IPS-18a (cell line): Measurements from ENCODE around the gene MSLN.
"Not testable (repeated sequence)": the region's sequence is repeated elsewhere in the genome, so short reads cannot be mapped to it uniquely, and the experiment has no call there.

Experiments used
- H3K27ac ChIP-seq: one replicate; pipeline ENCODE4 v1.5.1; 2013; ENCODE audit warnings: low read length
- H3K27me3 ChIP-seq: one replicate; pipeline ENCODE4 v1.6.1; 2013; ENCODE audit warnings: mild to moderate bottlenecking, low read length; ENCODE audit not compliant: control insufficient read depth, insufficient read depth
- H3K36me3 ChIP-seq: one replicate; pipeline ENCODE4 v1.6.1; 2013; ENCODE audit warnings: low read depth, low read length; ENCODE audit not compliant: control insufficient read depth
- H3K4me1 ChIP-seq: one replicate; pipeline ENCODE4 v1.6.1; 2013; ENCODE audit warnings: low read depth, low read length; ENCODE audit not compliant: control insufficient read depth
- H3K4me3 ChIP-seq: one replicate; pipeline ENCODE4 v1.5.1; 2013; ENCODE audit warnings: low read length
- H3K9ac ChIP-seq: one replicate; pipeline ENCODE4 v1.6.1; 2013; ENCODE audit warnings: mild to moderate bottlenecking, low read length, moderate library complexity
- H3K9me3 ChIP-seq: one replicate; pipeline ENCODE4 v1.6.1; 2013; ENCODE audit warnings: low read depth, low read length; ENCODE audit not compliant: control insufficient read depth

The MSLN gene

DNA sequence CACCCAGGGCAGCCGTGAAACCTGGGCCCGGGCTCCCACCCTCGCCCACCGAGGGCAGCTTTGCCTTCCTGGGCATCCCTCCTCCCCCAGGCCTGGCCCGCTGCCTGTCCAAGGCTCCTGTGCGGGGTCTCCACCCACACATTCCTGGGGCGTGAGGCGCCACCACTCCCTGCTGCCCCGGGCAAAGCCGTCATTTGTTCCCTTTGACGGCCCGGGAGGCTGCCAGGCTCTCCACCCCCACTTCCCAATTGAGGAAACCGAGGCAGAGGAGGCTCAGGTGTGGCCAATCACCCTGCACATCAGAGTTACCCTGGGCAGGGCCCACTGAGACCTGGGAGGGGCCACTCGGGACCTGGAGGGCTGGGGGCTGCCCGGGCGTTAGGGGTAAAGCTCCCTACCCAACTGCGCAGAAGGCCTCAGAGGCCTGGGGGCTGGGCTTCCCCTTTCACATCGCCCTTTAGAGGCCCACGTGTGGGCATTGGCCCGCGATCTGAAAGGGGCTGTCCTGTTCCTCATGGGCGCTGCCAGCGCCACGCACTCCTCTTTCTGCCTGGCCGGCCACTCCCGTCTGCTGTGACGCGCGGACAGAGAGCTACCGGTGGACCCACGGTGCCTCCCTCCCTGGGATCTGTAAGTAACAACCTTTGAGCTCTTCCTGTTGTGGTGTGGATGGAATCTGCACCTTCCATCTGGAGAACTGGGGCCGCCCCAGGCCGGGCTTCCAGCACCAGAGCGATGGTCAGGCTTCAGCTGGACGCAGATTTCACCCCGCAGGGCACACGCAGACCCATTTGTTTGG, at the start of gene MSLN:
Gene MSLN, plus strand, starts transcription at position 190 of the 799 bp plus-strand sequence. CDS start 1,947 bp downstream, outside the sequence.
- Histone ChIP-seq H3K4me3 (no peak within 1 kb of the TSS), H3K9ac (no peak within 1 kb of the TSS), H3K4me1 (no peaks in the 10 kb centered on the region), H3K27ac (no peak within 1 kb of the TSS), H3K9me3 (no peaks in the 10 kb centered on the region), H3K36me3 (no peaks in the 10 kb centered on the region), H3K27me3 (no peaks in the 10 kb centered on the region)

DNA sequence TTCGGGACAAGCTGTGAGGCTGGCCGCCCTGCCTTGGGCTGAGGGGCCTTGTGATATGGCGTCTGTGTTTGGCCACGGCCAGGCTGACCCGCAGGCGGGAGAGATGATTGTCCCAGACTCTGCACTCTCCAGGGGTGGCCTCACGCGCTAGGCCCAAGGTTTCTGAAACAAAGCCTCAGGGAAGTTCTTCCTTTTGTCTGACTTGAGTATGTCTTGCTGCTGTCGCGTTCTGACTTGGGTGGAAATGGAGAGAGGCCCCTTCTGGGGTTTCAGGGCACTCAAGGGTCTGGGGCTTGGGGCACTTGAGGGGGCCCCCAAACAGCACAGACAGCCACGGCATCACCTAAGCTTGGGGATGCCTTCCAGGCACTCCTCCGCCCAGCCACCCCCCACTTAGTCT, 49.5 kb upstream of the MSLN start:
- no peaks in the 10 kb centered on the region for H3K36me3 ChIP-seq
- H3K27me3 ChIP-seq, result peaks cover 70% of the 10 kb centered on the region
- peaks cover 3% of the 10 kb centered on the region for H3K4me1 ChIP-seq
- no peak overlapping the region for H3K4me3 ChIP-seq
- no peak overlapping the region for H3K27ac ChIP-seq
- no peak overlapping the region for H3K9ac ChIP-seq
- no peaks in the 10 kb centered on the region for H3K9me3 ChIP-seq

- Histone ChIP-seq H3K4me1 (peaks cover 9% of the 10 kb centered on the region), H3K27me3 (peaks cover 70% of the 10 kb centered on the region), H3K4me3 (no peak overlapping the region), H3K9ac (no peak overlapping the region), H3K36me3 (no peaks in the 10 kb centered on the region), H3K27ac (no peak overlapping the region), H3K9me3 (no peaks in the 10 kb centered on the region)
These were observed 48.8 kb upstream of the MSLN start for GRCh38 chr16:711548-712320.

- not testable (repeated sequence) for H3K4me1 ChIP-seq, H3K27ac ChIP-seq, H3K4me3 ChIP-seq, H3K36me3 ChIP-seq, H3K9ac ChIP-seq, H3K9me3 ChIP-seq
- peaks cover 60% of the 10 kb centered on the region for H3K27me3 ChIP-seq
These were observed 47.7 kb upstream of the MSLN start for GRCh38 chr16:712740-713250.

GRCh38 chr16:714079-714478, 46.5 kb upstream of the MSLN start:
- H3K9ac ChIP-seq, result no peak overlapping the region
- peaks cover 9% of the 10 kb centered on the region for H3K4me1 ChIP-seq
- H3K27ac ChIP-seq, result no peak overlapping the region
- H3K9me3 ChIP-seq, result no peaks in the 10 kb centered on the region
- no peak overlapping the region for H3K4me3 ChIP-seq
- H3K36me3 ChIP-seq, result no peaks in the 10 kb centered on the region
- peaks cover 47% of the 10 kb centered on the region for H3K27me3 ChIP-seq

GRCh38 chr16:714558-715476, 45.7 kb upstream of the MSLN start, which contains the start of gene METRN:
Gene METRN, plus strand, starts transcription at chr16:715118. Its CDS starts 172 bp downstream, at chr16:715290.
- Histone ChIP-seq H3K36me3 (no peaks in the 10 kb centered on the region), H3K27me3 (peaks cover 43% of the 10 kb centered on the region), H3K9me3 (no peaks in the 10 kb centered on the region), H3K27ac (no peak within 1 kb of the TSS), H3K4me1 (peaks cover 13% of the 10 kb centered on the region), H3K4me3 (peak within 1 kb of the TSS; percentile 46), H3K9ac (no peak within 1 kb of the TSS)

- H3K36me3 ChIP-seq, result no peaks in the 10 kb centered on the region
- no peak overlapping the region for H3K9ac ChIP-seq
These were observed 44.9 kb upstream of the MSLN start for GRCh38 chr16:715477-716199.

DNA sequence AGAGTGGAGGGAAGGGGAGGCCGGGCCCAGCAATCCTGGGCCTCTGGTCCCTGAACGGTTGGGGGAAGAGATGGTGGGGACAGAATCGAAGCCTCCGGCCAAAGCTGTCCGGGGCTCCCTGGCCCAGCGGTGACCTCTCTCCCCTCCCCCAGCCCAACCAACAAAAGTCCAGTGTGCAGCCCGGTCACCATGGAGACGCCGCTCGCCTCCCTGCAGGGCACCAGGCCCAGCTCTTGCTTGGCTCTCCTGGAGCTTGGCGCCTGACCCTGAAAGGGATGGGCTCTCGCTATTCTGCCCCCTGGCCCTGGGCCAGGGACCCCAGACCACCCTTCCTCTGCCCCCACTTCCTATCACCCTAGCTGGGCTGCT, 44.4 kb upstream of the MSLN start:
- Histone ChIP-seq H3K36me3 (no peaks in the 10 kb centered on the region), H3K4me1 (peaks cover 18% of the 10 kb centered on the region), H3K9ac (no peak overlapping the region), H3K27me3 (peaks cover 37% of the 10 kb centered on the region), H3K4me3 (peak overlapping the region; percentile 46), H3K27ac (no peak overlapping the region), H3K9me3 (no peaks in the 10 kb centered on the region)

More at GRCh38 chr16:715477-716199, 44.9 kb upstream of the MSLN start:
- H3K27me3 ChIP-seq, result peaks cover 42% of the 10 kb centered on the region
- no peaks in the 10 kb centered on the region for H3K9me3 ChIP-seq
- peaks cover 18% of the 10 kb centered on the region for H3K4me1 ChIP-seq
- peak overlapping the region; percentile 46 for H3K4me3 ChIP-seq
- no peak overlapping the region for H3K27ac ChIP-seq

DNA sequence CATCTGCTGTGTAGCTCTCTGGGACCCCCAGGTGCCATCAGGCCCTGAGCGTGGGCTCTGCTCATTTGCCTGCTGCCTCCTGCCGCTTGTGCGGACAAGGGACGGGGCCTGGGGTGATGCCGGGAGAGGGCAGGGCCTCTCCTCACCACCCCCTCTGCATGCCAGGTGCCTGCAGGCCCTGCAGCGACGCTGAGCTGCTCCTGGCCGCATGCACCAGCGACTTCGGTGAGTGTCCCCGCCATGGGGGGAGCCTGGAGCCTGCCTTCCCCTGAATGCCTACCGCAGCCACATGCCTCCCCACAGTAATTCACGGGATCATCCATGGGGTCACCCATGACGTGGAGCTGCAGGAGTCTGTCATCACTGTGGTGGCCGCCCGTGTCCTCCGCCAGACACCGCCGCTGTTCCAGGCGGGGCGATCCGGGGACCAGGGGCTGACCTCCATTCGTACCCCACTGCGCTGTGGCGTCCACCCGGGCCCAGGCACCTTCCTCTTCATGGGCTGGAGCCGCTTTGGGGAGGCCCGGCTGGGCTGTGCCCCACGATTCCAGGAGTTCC, 43.7 kb upstream of the MSLN start:
- no peak overlapping the region for H3K4me3 ChIP-seq
- H3K4me1 ChIP-seq, result peaks cover 18% of the 10 kb centered on the region
- H3K9ac ChIP-seq, result no peak overlapping the region
- H3K27ac ChIP-seq, result no peak overlapping the region
- H3K36me3 ChIP-seq, result no peaks in the 10 kb centered on the region
- no peaks in the 10 kb centered on the region for H3K9me3 ChIP-seq
- peaks cover 34% of the 10 kb centered on the region for H3K27me3 ChIP-seq

DNA sequence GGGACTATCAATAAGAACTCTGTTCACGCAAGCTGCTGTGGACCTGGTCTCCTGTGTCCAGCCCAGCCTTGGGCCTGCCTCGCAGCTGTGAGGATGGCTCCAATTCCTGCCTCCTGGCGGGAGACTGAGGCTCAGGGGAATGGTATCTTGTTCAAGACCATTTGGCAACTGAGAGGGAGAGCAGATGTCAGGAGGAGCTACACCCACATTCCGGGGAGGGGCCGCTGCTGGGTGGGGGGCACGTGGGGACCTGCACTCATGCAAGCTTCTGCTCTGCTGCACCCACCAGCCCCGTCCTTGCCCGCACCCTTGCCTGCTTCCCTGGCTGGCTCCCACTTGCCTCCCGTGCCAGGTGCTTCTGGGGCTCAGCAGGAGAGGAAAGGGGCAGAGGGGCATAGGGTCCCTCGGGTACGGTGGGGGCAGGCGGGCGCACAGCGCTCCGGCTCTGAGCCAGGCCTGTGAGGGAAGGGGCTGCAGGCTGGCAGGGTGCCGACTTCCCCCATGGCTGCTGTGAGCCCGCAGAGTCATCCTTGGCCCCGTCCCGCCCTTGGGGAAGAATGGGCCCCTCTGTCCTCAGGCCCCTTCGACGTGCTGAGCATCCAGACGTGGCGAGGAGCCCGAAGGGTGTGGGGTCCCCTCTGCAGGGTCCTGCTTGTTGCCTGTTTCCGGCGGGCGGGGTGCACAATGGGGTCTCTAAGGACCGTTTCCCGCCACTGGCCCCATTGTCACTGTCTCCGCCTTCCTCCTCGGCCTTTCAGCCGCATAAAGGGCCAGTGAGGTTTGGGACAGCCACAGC, 42.9 kb upstream of the MSLN start:
- no peak overlapping the region for H3K4me3 ChIP-seq
- H3K27ac ChIP-seq, result no peak overlapping the region
- H3K4me1 ChIP-seq, result peaks cover 18% of the 10 kb centered on the region
- peaks cover 27% of the 10 kb centered on the region for H3K27me3 ChIP-seq
- no peak overlapping the region for H3K9ac ChIP-seq
- no peaks in the 10 kb centered on the region for H3K36me3 ChIP-seq
- no peaks in the 10 kb centered on the region for H3K9me3 ChIP-seq
